HAP-1 (cell line): ENCODE data around the gene AVPR1A.

ENCODE experiments used
- DNase-seq, 2 experiments: peaks; one replicate each; pipeline ENCODE4 v3.0.0-alpha.2; 2016 to 2020; ENCODE audit warnings: low spot score in 2 of 2
- H3K27me3 ChIP-seq: fragments of 250-450 bp; sonication (Bioruptor Pico); 2 replicates; pipeline ENCODE4 v1.5.1; 2020; ENCODE audit warnings: low read depth, mild to moderate bottlenecking, moderate library complexity
- H3K36me3 ChIP-seq: fragments of 250-450 bp; sonication (Bioruptor Pico); replicated peaks from 2 replicates; pipeline ENCODE4 v1.5.1; 2020; ENCODE audit warnings: mild to moderate bottlenecking
- H3K4me1 ChIP-seq: fragments of 250-450 bp; sonication (Bioruptor Pico); 2 replicates; pipeline ENCODE4 v1.5.1; 2020; ENCODE audit warnings: mild to moderate bottlenecking
- H3K4me3 ChIP-seq: fragments of 250-450 bp; sonication (Bioruptor Pico); 2 replicates; pipeline ENCODE4 v1.5.1; 2020; ENCODE audit warnings: mild to moderate bottlenecking, moderate library complexity
- H3K9me3 ChIP-seq: fragments of 250-450 bp; sonication (Bioruptor Pico); 2 replicates; pipeline ENCODE4 v1.5.1; 2020; ENCODE audit warnings: mild to moderate bottlenecking, moderate library complexity
- in situ Hi-C: fragments of 300-500 bp; cut with MboI; formaldehyde crosslinking; loops from 3 replicates; pipeline ENCODE4 v1.14.3; 2020; ENCODE audit warnings: low sequenced_read_pairs, inconsistent platforms, mixed read lengths

The AVPR1A gene

DNA sequence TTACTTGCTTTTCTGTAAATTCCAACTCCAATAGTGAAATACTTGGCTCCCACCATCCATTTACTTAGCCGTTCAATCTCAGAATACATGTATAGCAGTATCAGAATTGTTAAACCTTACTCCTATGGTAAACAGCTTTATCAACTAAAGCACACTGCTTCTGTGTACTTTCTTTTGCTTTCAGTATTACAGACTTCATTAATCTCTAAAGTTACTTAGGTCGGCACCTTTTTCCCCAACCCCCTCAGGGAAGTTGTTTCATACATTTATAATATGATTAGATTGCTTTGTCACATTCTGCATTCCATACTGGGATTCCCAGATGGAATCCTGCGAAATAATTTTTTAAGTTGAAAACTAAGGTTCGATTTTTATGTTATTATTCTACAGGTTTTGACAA, 12.5 kb downstream of the AVPR1A start:
- H3K36me3 ChIP-seq = no peaks in the 10 kb centered on the region
- DNase-seq = no peak
- H3K27me3 ChIP-seq = no peaks in the 10 kb centered on the region; the same call in 1 of the 2 replicates
- H3K9me3 ChIP-seq = no peaks in the 10 kb centered on the region
- H3K4me3 ChIP-seq = no peak overlapping the region
- in situ Hi-C loops = no loop called here
- H3K4me1 ChIP-seq = no peaks in the 10 kb centered on the region

GRCh38 chr12:63133981-63134380, 17.0 kb downstream of the AVPR1A start:
- Histone ChIP-seq H3K27me3 (peaks cover under 1% of the 10 kb centered on the region; the same call in 1 of the 2 replicates), H3K4me1 (no peaks in the 10 kb centered on the region), H3K36me3 (no peaks in the 10 kb centered on the region), H3K4me3 (no peak overlapping the region), H3K9me3 (no peaks in the 10 kb centered on the region)
- no peak for DNase-seq
- in situ Hi-C loops = no loop called here

- no peak for DNase-seq
- in situ Hi-C loops = no loop called here
Measured at GRCh38 chr12:63132201-63132600, 18.8 kb downstream of the AVPR1A start.

GRCh38 chr12:63129927-63130326, 21.1 kb downstream of the AVPR1A start:
- H3K36me3 ChIP-seq = no peaks in the 10 kb centered on the region
- H3K27me3 ChIP-seq = peaks cover 7% of the 10 kb centered on the region
- in situ Hi-C loops = no loop called here
- no peaks in the 10 kb centered on the region for H3K4me1 ChIP-seq
- DNase-seq = no peak
- H3K4me3 ChIP-seq = no peak overlapping the region
- H3K9me3 ChIP-seq = no peaks in the 10 kb centered on the region

More at GRCh38 chr12:63132201-63132600, 18.8 kb downstream of the AVPR1A start:
- Histone ChIP-seq H3K27me3 (peaks cover 7% of the 10 kb centered on the region; the same call in 1 of the 2 replicates), H3K36me3 (no peaks in the 10 kb centered on the region), H3K9me3 (no peaks in the 10 kb centered on the region), H3K4me3 (no peak overlapping the region), H3K4me1 (no peaks in the 10 kb centered on the region)

- Histone ChIP-seq H3K9me3 (no peaks in the 10 kb centered on the region), H3K4me3 (no peak overlapping the region), H3K36me3 (no peaks in the 10 kb centered on the region), H3K27me3 (peaks cover 7% of the 10 kb centered on the region), H3K4me1 (no peaks in the 10 kb centered on the region)
- in situ Hi-C loops = no loop called here
- no peak for DNase-seq
Measured at GRCh38 chr12:63124778-63125177, 26.2 kb downstream of the AVPR1A start.

DNA sequence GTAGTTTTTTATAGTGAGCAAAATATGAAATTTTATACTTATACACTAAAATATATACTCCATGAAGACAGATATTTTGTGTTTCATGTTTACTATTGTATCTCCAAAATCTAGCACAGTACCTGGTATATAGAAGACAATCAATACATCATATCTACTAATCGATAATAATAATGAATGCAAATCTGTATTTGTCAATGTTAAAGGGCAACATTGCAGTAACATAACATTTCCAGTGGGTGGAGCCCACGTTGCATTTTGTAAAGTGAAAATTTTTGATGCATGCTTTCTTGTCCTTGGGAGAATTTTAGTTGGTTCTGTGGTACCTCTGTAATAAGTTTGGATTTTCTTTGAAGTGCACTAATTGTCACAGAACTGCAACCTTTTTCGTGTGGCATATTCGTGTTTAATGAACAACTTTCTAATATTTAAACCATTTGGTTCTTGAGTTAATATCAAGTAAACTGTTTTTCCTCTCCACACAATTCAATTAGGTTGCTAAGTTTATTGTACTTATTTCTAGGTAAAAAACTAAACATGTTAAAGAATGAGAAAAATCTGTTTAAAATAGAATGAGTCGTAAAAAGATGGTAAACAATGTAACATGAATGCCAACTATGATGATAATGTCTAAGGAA, 47.4 kb downstream of the AVPR1A start:
- peak; percentile 14 to 50 for DNase-seq
- H3K27me3 ChIP-seq = no peaks in the 10 kb centered on the region; the same call in 1 of the 2 replicates
- in situ Hi-C loops = no loop called here
- H3K4me3 ChIP-seq = no peak overlapping the region
- no peaks in the 10 kb centered on the region for H3K9me3 ChIP-seq
- no peaks in the 10 kb centered on the region for H3K36me3 ChIP-seq
- no peaks in the 10 kb centered on the region for H3K4me1 ChIP-seq

DNA sequence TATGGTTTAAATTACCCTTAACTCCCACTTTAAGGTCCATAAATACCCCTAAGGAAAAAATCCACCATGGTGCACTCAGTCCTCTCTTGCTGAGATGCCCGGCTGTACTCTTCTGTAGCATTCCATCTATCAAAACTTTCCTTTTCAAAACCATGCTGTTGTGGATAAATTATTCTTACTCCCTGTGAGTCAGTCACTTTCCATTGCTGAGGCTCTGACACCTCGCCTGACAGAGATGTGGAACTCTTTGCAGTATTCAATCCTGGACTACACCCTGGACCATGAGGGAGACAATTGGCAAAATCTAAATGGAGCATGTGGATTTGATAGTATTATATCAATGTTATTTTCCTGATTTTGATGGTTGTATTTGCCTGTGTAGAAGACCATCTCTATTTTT, 49.1 kb downstream of the AVPR1A start:
- no peak for DNase-seq
- Histone ChIP-seq H3K9me3 (no peaks in the 10 kb centered on the region), H3K4me3 (no peak overlapping the region), H3K36me3 (no peaks in the 10 kb centered on the region), H3K4me1 (no peaks in the 10 kb centered on the region), H3K27me3 (peaks cover 4% of the 10 kb centered on the region; the same call in 1 of the 2 replicates)
- in situ Hi-C loops = no loop called here

GRCh38 chr12:63098851-63099250, 52.1 kb downstream of the AVPR1A start:
- Histone ChIP-seq H3K9me3 (no peaks in the 10 kb centered on the region; the same call in 1 of the 2 replicates), H3K4me1 (no peaks in the 10 kb centered on the region), H3K4me3 (no peak overlapping the region), H3K27me3 (peaks cover 10% of the 10 kb centered on the region; the same call in 1 of the 2 replicates), H3K36me3 (no peaks in the 10 kb centered on the region)
- in situ Hi-C loops = loop anchor here (25.0 kb wide), 1 partner anchor 1288 kb away; the partner anchor contains the start of gene C12orf56
- peak in 1 of 2 experiments; percentile 52 for DNase-seq

- DNase-seq = no peak
- H3K27me3 ChIP-seq = peaks cover 10% of the 10 kb centered on the region; the same call in 1 of the 2 replicates
- no peaks in the 10 kb centered on the region; the same call in 1 of the 2 replicates for H3K9me3 ChIP-seq
- in situ Hi-C loops = loop anchor here (25.0 kb wide), 1 partner anchor 1292 kb away; the partner anchor contains the start of gene C12orf56
- no peak overlapping the region for H3K4me3 ChIP-seq
- H3K4me1 ChIP-seq = no peaks in the 10 kb centered on the region
- no peaks in the 10 kb centered on the region for H3K36me3 ChIP-seq
Measured at GRCh38 chr12:63095369-63095980, 55.5 kb downstream of the AVPR1A start.

DNA sequence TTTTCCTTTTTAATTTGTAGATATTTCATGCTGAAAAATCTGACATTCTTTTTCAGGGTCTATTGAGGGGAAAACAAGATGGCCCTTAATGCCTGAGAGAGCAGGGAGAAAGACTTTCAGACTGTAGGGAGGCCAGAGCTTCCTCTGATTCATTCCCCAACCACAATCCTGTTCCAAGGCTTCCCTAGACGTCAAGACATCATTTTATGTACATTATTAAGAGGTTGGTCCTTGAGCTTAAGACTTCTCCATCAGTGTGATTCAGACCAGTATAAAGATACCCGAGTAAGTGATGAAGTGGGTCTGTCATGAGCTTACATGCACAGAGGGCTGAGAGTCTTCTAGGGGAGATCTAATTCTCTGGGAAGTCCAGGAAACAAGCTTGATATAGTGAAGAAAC, 57.3 kb downstream of the AVPR1A start:
- in situ Hi-C loops = loop anchor here (25.0 kb wide), 1 partner anchor 1294 kb away; the partner anchor contains the start of gene C12orf56
- H3K4me1 ChIP-seq = no peaks in the 10 kb centered on the region
- no peak for DNase-seq
- no peaks in the 10 kb centered on the region; the same call in 1 of the 2 replicates for H3K9me3 ChIP-seq
- H3K4me3 ChIP-seq = no peak overlapping the region
- peaks cover 10% of the 10 kb centered on the region; the same call in 1 of the 2 replicates for H3K27me3 ChIP-seq
- no peaks in the 10 kb centered on the region for H3K36me3 ChIP-seq

GRCh38 chr12:63093084-63093483, 57.9 kb downstream of the AVPR1A start:
- no peaks in the 10 kb centered on the region; the same call in 1 of the 2 replicates for H3K9me3 ChIP-seq
- H3K36me3 ChIP-seq = no peaks in the 10 kb centered on the region
- no peak for DNase-seq
- H3K4me3 ChIP-seq = no peak overlapping the region
- H3K27me3 ChIP-seq = peaks cover 10% of the 10 kb centered on the region; the same call in 1 of the 2 replicates
- in situ Hi-C loops = loop anchor here (25.0 kb wide), 1 partner anchor 1294 kb away; the partner anchor contains the start of gene C12orf56
- no peaks in the 10 kb centered on the region for H3K4me1 ChIP-seq
